Effector memory CD4-positive, alpha-beta T cell (primary cell): Measurements from ENCODE around the gene NOXA1.
"Not testable (repeated sequence)": the region's sequence is repeated elsewhere in the genome, so short reads cannot be mapped to it uniquely, and the experiment has no call there.

ENCODE experiments used
- DNase-seq, 3 donors: peaks; one replicate each; pipeline ENCODE4 v3.0.0-alpha.2; 2020
- H3K27ac ChIP-seq: 2 replicates; pipeline ENCODE4 v1.7.0; 2013; ENCODE audit warnings: mild to moderate bottlenecking, low read length, moderate library complexity; ENCODE audit not compliant: insufficient read depth, poor library complexity, severe bottlenecking
- H3K27me3 ChIP-seq: replicated peaks from 2 replicates; pipeline ENCODE4 v1.7.0; 2013; ENCODE audit warnings: mild to moderate bottlenecking, low read length; ENCODE audit not compliant: insufficient read depth, control insufficient read depth, poor library complexity, severe bottlenecking
- H3K36me3 ChIP-seq: 2 replicates; pipeline ENCODE4 v1.7.0; 2013; ENCODE audit warnings: mild to moderate bottlenecking, low read length, moderate library complexity; ENCODE audit not compliant: control insufficient read depth, insufficient read depth
- H3K4me1 ChIP-seq: 2 replicates; pipeline ENCODE4 v1.7.0; 2013; ENCODE audit warnings: low read length, mild to moderate bottlenecking; ENCODE audit not compliant: control insufficient read depth, insufficient read depth, poor library complexity, severe bottlenecking
- H3K4me3 ChIP-seq: 2 replicates; pipeline ENCODE4 v1.7.0; 2013; ENCODE audit warnings: low read length, low read depth, mild to moderate bottlenecking; ENCODE audit not compliant: insufficient read depth, poor library complexity, severe bottlenecking
- H3K9me3 ChIP-seq: 2 replicates; pipeline ENCODE4 v1.7.0; 2013; ENCODE audit warnings: mild to moderate bottlenecking, low read length, moderate library complexity; ENCODE audit not compliant: control insufficient read depth

NOXA1 gene

GRCh38 chr9:137407590-137408300, 15.4 kb upstream of the NOXA1 start:
- peaks cover 29% of the 10 kb centered on the region for H3K4me1 ChIP-seq
- H3K4me3 ChIP-seq = no peak overlapping the region
- H3K36me3 ChIP-seq = no peaks in the 10 kb centered on the region

DNA sequence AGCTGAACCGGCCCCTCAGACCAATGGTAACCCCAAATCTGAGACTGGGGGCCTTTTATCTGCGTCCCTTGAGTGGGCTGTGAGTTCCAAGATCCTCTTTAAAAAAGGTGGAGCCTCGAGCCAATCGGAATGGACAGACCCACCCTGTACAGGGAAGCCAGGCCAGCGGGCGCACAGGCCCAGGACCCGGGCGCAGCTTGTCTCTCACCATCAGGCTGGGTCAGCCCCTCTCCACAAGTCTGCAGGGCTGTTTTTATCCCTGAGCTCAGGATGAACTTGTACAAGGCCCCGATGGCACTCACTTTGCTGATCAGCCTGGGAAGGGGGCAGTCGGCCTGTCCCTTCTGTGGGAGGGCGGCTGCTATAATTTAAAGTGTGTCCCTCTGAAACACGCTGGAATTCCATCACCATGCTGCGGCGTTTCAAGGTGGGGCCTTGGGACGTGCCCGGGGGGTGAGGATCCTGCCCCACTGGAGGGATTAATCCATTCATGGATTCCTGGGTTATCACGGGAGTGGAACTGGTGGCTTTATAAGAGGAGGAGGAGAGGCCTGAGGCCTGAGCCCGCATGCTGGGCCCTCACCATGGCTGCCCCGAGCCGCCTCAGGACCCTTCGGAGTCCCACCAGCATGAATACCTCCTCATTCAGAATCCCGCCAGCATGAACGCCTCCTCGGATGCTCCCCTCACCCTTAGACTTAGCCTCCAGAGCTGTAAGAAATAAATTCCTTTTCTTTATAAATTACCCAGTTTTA, 14.4 kb upstream of the NOXA1 start:
- H3K36me3 ChIP-seq = no peaks in the 10 kb centered on the region
- H3K27me3 ChIP-seq = no peaks in the 10 kb centered on the region

More at GRCh38 chr9:137407590-137408300, 15.4 kb upstream of the NOXA1 start:
- Histone ChIP-seq H3K27me3 (no peaks in the 10 kb centered on the region), H3K27ac (no peak overlapping the region), H3K9me3 (no peaks in the 10 kb centered on the region)
- no peak for DNase-seq

DNA sequence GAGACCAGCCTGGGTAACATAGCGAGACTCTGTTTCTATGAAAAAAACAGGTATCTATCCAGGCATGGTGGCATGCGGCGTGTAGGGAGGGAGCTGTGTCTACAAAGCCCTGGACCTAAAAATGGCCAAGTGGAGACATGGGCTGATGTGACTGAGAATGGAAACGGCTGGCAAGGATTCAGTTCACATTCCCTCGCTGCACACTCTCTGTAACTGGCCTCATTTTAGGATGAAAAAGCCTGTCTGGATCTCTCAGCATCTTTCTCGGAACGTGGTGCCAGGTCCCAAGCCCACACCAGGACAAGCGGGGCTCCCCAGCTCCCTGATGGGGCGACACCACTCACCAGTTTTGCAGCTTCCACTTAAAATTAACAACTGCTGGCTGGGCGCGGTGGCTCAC, 13.7 kb upstream of the NOXA1 start:
- Histone ChIP-seq H3K9me3 (no peaks in the 10 kb centered on the region), H3K4me1 (peaks cover 29% of the 10 kb centered on the region), H3K36me3 (no peaks in the 10 kb centered on the region), H3K27me3 (no peaks in the 10 kb centered on the region), H3K27ac (no peak overlapping the region), H3K4me3 (no peak overlapping the region)
- DNase-seq = no peak

More for the DNA sequence above, 14.4 kb upstream of the NOXA1 start:
- no peak overlapping the region for H3K4me3 ChIP-seq
- H3K9me3 ChIP-seq = no peaks in the 10 kb centered on the region
- no peak for DNase-seq
- H3K27ac ChIP-seq = no peak overlapping the region
- peaks cover 29% of the 10 kb centered on the region for H3K4me1 ChIP-seq

GRCh38 chr9:137410236-137410890, 12.8 kb upstream of the NOXA1 start:
- not testable (repeated sequence) for H3K27me3 ChIP-seq, H3K27ac ChIP-seq, H3K4me3 ChIP-seq, DNase-seq, H3K36me3 ChIP-seq, H3K9me3 ChIP-seq
- peaks cover 29% of the 10 kb centered on the region for H3K4me1 ChIP-seq

- Histone ChIP-seq H3K27ac (no peak overlapping the region), H3K9me3 (no peaks in the 10 kb centered on the region), H3K36me3 (no peaks in the 10 kb centered on the region), H3K4me3 (no peak overlapping the region), H3K27me3 (no peaks in the 10 kb centered on the region), H3K4me1 (peaks cover 29% of the 10 kb centered on the region)
- no peak for DNase-seq
These were observed 12.3 kb upstream of the NOXA1 start for GRCh38 chr9:137410891-137411249.

- peak overlapping the region; percentile 22 for H3K4me3 ChIP-seq
- DNase-seq = no peak
- H3K27ac ChIP-seq = no peak overlapping the region
These were observed 11.9 kb upstream of the NOXA1 start for GRCh38 chr9:137411260-137411644.

GRCh38 chr9:137411645-137412380, 11.4 kb upstream of the NOXA1 start:
- Histone ChIP-seq H3K27ac (no peak overlapping the region), H3K27me3 (no peaks in the 10 kb centered on the region), H3K4me3 (no peak overlapping the region), H3K4me1 (peaks cover 24% of the 10 kb centered on the region), H3K36me3 (no peaks in the 10 kb centered on the region), H3K9me3 (no peaks in the 10 kb centered on the region)
- DNase-seq = no peak

More at GRCh38 chr9:137411260-137411644, 11.9 kb upstream of the NOXA1 start:
- Histone ChIP-seq H3K4me1 (peaks cover 29% of the 10 kb centered on the region), H3K27me3 (no peaks in the 10 kb centered on the region), H3K36me3 (no peaks in the 10 kb centered on the region), H3K9me3 (no peaks in the 10 kb centered on the region)

DNA sequence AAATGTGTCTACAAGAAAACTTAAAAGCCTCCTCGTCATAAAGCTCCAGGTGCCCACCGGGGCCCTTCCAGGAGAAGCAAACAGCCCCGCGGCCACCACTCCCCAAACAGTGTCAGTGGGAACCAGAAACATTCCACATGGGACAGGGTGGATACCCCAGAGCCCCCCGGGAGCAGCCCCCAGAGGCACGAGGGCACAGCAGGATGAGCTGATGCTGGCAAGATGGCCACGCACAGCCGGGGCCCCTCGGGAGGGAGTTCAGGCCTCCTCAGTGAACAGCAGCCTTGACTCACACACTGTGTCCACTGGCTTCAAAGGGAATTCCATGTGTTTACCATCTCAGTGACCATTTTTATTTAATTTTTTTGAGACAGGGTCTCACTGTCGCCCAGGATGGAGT, 10.8 kb upstream of the NOXA1 start:
- Histone ChIP-seq H3K27ac (no peak overlapping the region), H3K4me3 (no peak overlapping the region), H3K27me3 (no peaks in the 10 kb centered on the region), H3K4me1 (peaks cover 17% of the 10 kb centered on the region), H3K36me3 (no peaks in the 10 kb centered on the region), H3K9me3 (no peaks in the 10 kb centered on the region)
- no peak for DNase-seq

GRCh38 chr9:137415451-137415850, 7.7 kb upstream of the NOXA1 start:
- Histone ChIP-seq H3K36me3 (no peaks in the 10 kb centered on the region), H3K27me3 (no peaks in the 10 kb centered on the region), H3K4me1 (peaks cover 14% of the 10 kb centered on the region), H3K9me3 (no peaks in the 10 kb centered on the region), H3K4me3 (no peak overlapping the region), H3K27ac (no peak overlapping the region)
- no peak for DNase-seq
